ENCODE data around the gene KLK10. TPM values are rescaled to one million over a fixed set of nuclear protein-coding genes. Genes with fewer than 3 reads are reported as not detected.

Gene KLK10
- total RNA-seq, 4 donors from 2014 or later = 1.7 to 6.7 (median 4.1) TPM; not detected in 1

DNA sequence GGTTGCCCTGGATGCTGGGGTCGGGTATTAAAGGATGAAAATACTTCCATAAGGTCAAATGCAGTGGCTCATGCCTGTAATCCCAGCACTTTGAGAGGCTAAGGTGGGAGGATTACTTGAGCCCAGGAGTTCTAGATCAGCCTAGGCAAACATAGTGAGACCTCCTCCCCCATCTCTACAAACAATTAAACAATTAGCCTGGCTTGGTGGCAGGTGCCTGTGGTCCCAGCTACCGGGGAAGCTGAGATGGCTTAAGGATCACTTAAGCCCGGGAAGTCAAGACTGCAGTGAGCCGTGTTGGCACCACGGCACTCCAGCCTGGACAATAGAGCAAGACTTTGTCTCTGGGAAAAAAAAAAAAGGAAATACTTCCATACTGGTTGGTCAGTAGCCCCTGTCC lies 5.4 kb upstream of the KLK10 start:
- peaks cover 0 to 2% (median 0%) of the 10 kb centered on the region in 3 donors for H3K4me1 ChIP-seq
- WGBS, 2 donors (ENCODE audit: low coverage in 1 of 2) = 20 to 50% methylated on average over 1 to 2 of the region's 5 CpGs
- H3K36me3 ChIP-seq = no peaks in the 10 kb centered on the region
- H3K4me3 ChIP-seq = no peak overlapping the region
- no peak overlapping the region for H3K27ac ChIP-seq
- H3K9me3 ChIP-seq = no peaks in the 10 kb centered on the region
- no peak for ATAC-seq
- peaks cover 93% of the 10 kb centered on the region for H3K27me3 ChIP-seq
- TF ChIP-seq POLR2A (IDR thresholded peaks at IDR 0.05) = no peak
- TF ChIP-seq POLR2AphosphoS5 (IDR thresholded peaks at IDR 0.05) = no peak
- TF ChIP-seq, protein P1, sequence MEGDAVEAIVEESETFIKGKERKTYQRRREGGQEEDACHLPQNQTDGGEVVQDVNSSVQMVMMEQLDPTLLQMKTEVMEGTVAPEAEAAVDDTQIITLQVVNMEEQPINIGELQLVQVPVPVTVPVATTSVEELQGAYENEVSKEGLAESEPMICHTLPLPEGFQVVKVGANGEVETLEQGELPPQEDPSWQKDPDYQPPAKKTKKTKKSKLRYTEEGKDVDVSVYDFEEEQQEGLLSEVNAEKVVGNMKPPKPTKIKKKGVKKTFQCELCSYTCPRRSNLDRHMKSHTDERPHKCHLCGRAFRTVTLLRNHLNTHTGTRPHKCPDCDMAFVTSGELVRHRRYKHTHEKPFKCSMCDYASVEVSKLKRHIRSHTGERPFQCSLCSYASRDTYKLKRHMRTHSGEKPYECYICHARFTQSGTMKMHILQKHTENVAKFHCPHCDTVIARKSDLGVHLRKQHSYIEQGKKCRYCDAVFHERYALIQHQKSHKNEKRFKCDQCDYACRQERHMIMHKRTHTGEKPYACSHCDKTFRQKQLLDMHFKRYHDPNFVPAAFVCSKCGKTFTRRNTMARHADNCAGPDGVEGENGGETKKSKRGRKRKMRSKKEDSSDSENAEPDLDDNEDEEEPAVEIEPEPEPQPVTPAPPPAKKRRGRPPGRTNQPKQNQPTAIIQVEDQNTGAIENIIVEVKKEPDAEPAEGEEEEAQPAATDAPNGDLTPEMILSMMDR (IDR thresholded peaks at IDR 0.05) = no peak
- no peak for TF ChIP-seq EP300 (IDR thresholded peaks at IDR 0.05)

DNA sequence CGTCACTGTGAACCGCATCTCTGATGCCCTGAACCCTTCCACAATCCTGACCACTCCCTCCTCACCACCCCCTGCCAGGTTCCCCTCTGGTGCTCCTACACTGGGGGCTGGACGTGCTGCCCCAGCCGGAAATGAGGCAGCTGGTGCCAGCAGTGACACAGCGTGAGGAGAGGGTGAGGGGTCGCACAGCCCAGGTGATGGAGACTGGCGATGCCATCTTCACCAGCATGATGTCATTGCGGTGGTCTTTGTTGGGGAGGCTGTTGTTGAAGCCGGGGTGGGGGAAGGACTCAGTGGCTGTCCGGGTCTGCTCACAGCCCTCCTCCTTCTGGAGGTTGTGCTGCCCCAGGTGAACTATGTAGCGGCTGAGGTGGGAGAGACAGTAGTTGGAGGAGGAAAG lies 4.4 kb upstream of the KLK10 start:
- Histone ChIP-seq H3K27ac (no peak overlapping the region), H3K4me3 (no peak overlapping the region), H3K9me3 (no peaks in the 10 kb centered on the region), H3K27me3 (peaks cover 93% of the 10 kb centered on the region), H3K36me3 (no peaks in the 10 kb centered on the region), H3K4me1 (peaks cover 0 to 12% (median 0%) of the 10 kb centered on the region in 3 donors)
- WGBS, 2 donors (ENCODE audit: low coverage in 1 of 2) = 47 to 58% methylated on average over 4 to 7 of the region's 11 CpGs
- no peak for ATAC-seq
- TF ChIP-seq EP300 (IDR thresholded peaks at IDR 0.05) (no peak), POLR2A (IDR thresholded peaks at IDR 0.05) (no peak), POLR2AphosphoS5 (IDR thresholded peaks at IDR 0.05) (no peak)
- TF ChIP-seq, protein P1 (IDR thresholded peaks at IDR 0.05) = no peak

DNA sequence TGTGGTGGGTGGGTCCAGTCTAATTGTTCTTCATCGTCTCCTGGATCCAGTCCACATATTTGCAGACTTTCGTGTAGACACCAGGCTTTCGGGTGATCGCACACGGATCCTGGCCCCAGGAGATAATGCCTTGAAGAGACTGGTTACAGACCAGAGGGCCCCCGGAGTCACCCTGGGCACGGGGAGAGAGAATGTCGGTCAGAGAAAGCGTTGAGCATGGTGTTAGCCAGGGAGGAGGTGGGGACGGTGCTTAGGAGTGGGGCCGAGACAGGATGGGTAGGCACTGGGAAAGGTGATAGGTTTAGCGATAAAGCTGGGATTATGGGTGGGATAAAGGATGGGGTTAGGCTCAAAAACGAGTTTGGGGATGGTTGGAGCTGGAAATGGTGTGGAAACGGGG lies 3.0 kb upstream of the KLK10 start:
- Histone ChIP-seq H3K9me3 (no peaks in the 10 kb centered on the region), H3K27ac (no peak overlapping the region), H3K4me1 (peaks cover 0 to 21% (median 0%) of the 10 kb centered on the region in 3 donors), H3K27me3 (peaks cover 93% of the 10 kb centered on the region), H3K4me3 (no peak overlapping the region), H3K36me3 (no peaks in the 10 kb centered on the region)
- ATAC-seq = no peak
- 45 to 53% methylated on average over 7 to 10 of the region's 14 CpGs for WGBS, 2 donors (ENCODE audit: low coverage in 1 of 2)
- TF ChIP-seq, protein P1 (IDR thresholded peaks at IDR 0.05) = no peak
- TF ChIP-seq EP300 (IDR thresholded peaks at IDR 0.05) (no peak), POLR2AphosphoS5 (IDR thresholded peaks at IDR 0.05) (no peak), POLR2A (IDR thresholded peaks at IDR 0.05) (no peak)

DNA sequence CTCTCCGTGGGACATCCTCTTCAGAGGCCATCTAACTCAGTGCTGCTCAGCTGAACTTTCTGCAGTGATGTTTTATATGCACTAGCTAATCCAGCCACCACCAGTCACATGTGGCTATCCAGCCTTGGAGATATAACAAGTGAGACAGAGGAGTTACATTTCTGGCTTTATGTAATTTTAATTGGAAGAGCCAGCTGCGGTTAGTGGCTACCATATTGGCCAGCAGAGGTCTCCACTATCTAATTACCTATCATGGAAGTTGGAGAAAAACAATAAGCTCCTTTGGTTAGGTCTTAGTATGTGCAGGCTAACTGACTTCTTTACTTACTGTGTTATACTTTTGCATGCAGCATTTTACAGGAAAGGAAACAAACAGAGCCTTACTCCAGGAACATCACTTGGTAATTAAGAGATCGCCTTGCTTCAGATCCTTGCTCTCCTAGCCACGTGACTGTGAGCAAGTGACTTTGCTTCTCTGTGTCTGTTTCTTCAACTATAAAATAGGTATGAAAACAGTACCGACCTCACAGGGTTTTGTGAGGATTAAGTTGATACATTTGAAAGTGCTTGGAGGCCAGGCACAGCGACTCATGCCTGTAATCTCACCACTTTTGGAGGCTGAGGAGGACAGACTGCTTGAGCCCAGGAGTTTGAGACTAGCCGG lies 1.6 kb upstream of the KLK10 start:
- Histone ChIP-seq H3K4me3 (no peak overlapping the region), H3K27ac (no peak overlapping the region), H3K36me3 (no peaks in the 10 kb centered on the region), H3K27me3 (peaks cover 93% of the 10 kb centered on the region), H3K4me1 (peaks cover 0 to 31% (median 3%) of the 10 kb centered on the region in 3 donors), H3K9me3 (no peaks in the 10 kb centered on the region)
- WGBS, 2 donors (ENCODE audit: low coverage in 1 of 2) = 32 to 40% methylated on average over 7 of the region's 7 CpGs
- TF ChIP-seq EP300 (IDR thresholded peaks at IDR 0.05) (no peak), POLR2A (IDR thresholded peaks at IDR 0.05) (no peak)
- TF ChIP-seq, protein P1 (IDR thresholded peaks at IDR 0.05) = peak in 3 of 4 experiments; percentile 31 to 57 (median 43)
- no peak for ATAC-seq

Data from gastroesophageal sphincter (tissue), 4 donors.